GM21515 (cell line): ENCODE measurements around the gene TRAPPC3.

Experiments
- ATAC-seq: cut with Tn5 transposase; IDR thresholded peaks from one replicate; pipeline ENCODE4 v1.9.1; 2021; ENCODE audit not compliant: unreplicated experiment

Gene TRAPPC3

GRCh38 chr1:36106269-36106668 lies 43.0 kb downstream of the TRAPPC3 start:
- ATAC-seq, result no peak

DNA sequence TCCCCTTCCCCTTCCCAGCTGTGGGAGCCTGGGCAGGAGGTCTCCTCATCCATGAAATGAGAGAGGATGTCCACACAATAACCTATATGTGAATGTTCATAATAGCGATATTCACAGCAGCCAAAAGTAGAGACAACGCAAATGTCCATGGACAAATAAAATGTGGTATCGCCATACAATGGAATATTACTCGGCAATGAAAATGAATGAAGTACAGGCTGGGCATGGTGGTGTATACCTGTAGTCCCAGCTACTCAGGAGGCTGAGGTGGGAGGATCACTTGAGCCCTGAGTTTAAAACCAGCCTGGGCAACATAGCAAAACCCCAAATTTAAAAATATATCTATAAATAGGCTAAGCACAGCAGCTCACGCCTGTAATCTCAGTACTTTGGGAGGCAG lies 47.7 kb downstream of the TRAPPC3 start:
- no peak for ATAC-seq

DNA sequence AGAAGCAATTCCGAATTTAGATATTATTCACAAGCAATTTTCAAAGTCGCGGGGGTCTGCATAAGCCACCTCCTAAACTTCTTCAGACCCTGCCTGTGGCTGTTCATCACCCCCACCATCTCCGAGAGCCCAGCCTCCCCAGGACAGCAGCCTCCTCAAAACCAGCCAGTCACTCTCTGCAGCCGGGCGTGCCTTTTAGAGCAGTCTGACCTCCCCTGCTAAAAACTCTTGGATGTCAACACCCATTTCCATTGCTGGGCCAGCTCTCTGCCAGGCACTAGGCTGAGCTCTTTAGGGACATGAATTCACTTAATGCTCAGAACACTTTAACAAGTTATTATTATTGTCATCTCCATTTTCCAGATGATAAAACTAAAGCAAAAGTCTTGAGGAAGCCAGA lies 48.9 kb downstream of the TRAPPC3 start:
- ATAC-seq, result no peak

- no peak for ATAC-seq
Measured at GRCh38 chr1:36099681-36100341, 49.5 kb downstream of the TRAPPC3 start.

DNA sequence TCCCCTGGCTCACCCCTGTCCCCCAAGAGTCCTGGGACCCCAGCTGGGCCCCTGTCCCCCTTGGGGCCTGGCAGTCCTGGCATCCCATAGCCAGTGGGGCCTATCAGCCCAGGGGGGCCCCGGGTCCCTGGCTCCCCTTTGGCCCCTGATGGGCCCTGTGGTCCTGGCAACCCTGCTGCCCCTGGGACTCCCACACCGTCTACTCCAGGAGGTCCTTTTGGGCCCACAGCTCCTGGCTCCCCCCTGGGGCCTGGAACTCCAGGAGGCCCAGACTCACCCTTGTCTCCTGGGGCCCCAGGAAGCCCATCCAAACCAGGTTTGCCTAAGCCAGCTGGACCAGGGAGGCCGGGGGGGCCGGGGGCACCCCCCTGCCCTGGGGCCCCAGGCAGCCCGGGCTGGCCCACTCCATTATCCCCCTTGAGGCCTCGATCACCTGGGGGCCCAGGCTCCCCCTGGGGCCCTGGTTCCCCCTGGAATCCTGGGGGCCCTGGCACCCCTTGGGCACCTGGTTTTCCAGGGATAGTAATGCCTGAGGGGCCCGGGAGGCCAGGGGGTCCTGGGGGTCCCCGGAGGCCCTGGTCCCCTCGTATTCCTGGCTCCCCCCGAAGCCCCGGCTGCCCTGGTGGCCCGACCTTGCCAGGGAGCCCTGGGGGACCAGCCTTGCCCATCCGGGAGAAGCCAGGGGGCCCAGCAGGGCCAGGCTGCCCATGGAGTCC lies 50.5 kb downstream of the TRAPPC3 start:
- no peak for ATAC-seq

DNA sequence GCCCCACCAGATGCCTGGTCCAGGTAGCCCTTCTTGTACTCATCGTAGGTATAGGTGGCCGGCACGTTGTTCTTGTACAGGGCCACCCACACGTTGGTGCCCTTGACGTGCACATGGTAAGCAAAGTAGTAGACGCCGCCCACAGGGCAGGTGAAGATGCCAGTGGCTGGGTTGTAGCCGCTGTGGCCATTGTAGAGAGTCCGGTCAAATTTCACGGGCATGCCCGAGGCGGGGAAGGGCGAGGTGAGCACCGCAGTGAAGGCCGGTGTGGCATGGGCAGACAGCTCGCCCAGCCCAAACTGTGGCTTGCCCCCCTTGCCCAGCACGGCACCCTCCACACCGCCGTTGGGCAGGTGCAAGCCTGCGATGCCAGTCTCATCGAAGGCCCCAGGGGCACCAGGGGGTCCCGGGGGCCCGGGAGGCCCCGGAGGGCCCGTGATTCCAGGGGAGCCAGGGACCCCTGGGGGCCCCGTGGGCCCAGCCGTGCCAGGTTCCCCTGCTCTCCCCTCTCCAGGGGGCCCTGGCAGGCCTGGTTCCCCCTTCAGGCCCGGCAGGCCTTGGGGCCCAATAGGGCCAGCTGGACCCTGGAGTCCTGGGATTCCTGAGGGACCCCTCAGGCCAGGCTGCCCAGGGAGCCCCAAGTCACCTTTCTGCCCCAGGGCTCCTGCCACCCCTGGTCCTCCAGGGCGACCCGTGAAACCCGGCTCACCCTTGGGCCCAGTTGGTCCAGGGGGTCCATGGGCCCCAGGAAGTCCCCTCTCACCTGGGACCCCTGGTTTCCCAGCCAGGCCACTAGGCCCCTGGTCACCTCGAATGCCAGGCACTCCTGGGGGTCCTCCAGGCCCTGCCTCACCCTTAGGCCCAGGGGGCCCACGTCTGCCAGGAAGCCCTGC lies 51.3 kb downstream of the TRAPPC3 start:
- ATAC-seq, result no peak

DNA sequence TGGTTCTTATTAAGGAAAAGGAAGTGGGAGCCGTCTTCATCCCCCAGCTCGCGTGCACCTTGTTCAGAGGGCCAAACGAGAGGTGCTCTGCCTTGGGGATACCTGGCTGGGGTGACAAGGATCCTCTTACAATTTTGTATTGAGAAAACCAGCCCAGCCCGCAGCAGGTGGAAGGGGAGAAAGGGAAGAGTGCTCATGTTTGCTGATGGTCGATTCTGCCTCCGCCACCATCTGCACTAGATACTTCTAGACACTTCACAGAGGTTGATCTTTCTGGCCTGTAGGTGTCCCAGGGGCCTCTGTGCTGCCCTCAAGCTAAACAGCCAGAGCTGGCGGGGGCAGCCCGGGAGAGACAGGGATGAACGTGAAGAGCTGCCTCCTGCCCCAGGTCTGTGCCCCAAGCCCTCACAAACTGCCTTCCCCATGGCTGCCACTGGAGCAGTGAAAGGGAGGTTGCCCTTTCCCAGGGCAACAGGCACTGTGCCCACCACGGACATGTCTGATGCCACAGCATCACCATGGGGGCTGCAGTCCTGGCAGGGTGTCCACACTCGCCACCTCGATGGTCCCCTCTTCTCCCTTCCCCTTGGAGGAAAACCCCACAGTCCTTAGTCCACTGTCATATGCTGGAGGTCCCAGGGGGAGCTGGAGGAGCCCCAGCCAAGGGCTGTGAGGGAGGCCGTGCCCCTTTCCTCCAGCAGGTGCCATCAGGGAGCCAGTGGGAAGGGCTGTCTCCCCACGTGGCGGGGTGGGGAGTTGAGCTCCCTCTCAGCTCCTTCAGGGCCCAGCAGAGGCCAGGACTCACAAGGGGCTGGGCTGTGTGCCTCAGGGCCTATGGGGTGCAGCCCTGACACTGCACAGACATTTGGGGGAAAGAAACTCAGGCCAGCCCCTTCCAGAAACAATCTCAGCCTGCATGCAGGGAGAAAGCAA lies 52.5 kb downstream of the TRAPPC3 start:
- ATAC-seq, result no peak

GRCh38 chr1:36095760-36096405 lies 53.4 kb downstream of the TRAPPC3 start:
- ATAC-seq, result no peak

- no peak for ATAC-seq
Measured at GRCh38 chr1:36094621-36095061, 54.6 kb downstream of the TRAPPC3 start.

- no peak for ATAC-seq
Measured at GRCh38 chr1:36093929-36094328, 55.4 kb downstream of the TRAPPC3 start.

GRCh38 chr1:36093226-36093625 lies 56.1 kb downstream of the TRAPPC3 start:
- no peak for ATAC-seq

DNA sequence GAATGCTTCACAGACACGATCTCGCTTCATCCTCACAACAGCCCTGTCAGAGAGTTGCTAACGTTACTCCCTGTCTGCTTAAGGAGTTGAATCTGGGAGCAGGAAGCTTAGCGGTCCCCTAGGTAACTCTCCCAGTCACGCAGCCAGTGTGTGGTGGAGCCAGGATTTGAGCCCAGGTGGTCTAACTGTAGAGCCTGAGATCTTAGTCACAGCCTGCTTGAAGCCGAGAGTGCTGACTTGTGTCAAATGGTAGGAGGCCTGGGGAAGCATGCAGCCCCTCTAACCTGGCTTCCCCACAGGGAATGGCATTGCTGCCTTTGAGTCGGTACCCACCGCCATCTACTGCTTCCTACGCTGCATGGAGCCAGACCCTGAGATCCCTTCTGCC lies 56.5 kb downstream of the TRAPPC3 start:
- no peak for ATAC-seq

- ATAC-seq, result no peak
Measured at GRCh38 chr1:36092166-36092797, 57.0 kb downstream of the TRAPPC3 start.

- no peak for ATAC-seq
Measured at GRCh38 chr1:36091698-36092097, 57.6 kb downstream of the TRAPPC3 start.

GRCh38 chr1:36091141-36091540 lies 58.1 kb downstream of the TRAPPC3 start:
- no peak for ATAC-seq

DNA sequence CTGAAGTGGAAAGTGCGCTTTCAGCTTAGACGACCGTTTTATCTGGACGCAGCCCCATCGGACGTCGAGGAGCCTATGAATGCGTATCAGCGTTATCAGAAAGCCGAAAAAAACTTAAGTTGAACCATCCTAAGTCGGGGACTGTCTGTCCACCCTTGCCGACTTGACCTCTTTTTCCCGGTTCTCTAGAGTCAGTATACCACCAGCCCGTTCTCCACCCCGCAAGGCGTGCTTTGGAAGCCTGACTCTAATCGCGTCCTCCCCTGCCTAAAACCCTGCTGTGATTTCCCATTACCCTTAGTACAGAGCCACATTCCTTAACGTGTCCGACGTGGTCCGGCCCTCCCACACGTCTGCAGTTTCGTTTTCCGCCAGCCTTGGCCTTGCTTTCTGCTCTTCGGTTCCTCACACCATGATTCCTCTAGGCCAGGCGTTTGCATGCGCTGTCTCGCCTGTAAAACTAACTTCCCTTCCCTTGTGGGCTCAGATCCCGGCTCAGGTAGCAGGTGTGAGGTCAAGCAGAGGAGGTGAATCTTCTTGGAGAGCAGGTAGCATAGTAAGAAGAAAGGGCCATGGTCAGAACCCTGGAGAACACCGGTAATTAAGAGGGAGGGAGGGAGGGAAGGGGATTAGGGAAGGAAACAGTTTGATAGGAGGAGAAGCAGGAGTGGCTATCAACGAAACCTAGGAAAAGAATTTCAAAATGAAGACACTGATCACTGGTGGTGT lies 59.7 kb downstream of the TRAPPC3 start:
- ATAC-seq, result peak; percentile 11

- ATAC-seq, result peak; percentile 65
Measured at GRCh38 chr1:36088577-36089392, 60.5 kb downstream of the TRAPPC3 start, which contains the start of gene ADPRS. ADPRS (plus strand) TSS chr1:36088892; CDS start chr1:36088905, 13 bp downstream.

DNA sequence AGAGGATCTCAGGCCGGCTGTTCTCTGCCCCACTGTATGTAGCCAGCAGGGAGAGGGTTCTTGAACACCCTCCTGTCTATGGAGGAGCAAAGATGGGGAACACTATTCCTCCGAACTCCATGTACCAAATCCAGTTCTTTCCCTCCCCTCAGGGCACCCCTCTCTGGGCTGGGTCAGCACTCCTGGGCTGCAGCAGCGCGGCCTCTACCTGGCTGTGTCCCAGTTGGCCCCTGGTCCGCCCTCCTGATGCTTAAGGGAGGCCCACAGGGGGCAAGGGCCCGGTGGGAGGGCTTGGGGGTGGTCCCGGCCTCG lies 61.1 kb downstream of the TRAPPC3 start:
- ATAC-seq, result peak; percentile 1
